B cell (primary cell): ENCODE measurements around the gene ZNF14. TPM values are rescaled to one million over a fixed set of nuclear protein-coding genes. Genes with fewer than 3 reads are reported as not detected.

Experiments used
- ATAC-seq: fragments of 200-7000 bp; cut with Tn5 transposase; one replicate; pipeline ENCODE4 v1.10.0; 2021; ENCODE audit warnings: low read depth, mild to moderate bottlenecking, moderate number of reproducible peaks, moderate library complexity
- CTCF ChIA-PET: fragments of 350-600 bp; sonication (Branson Sonifier 250); formaldehyde crosslinking; loops from one replicate; lab custom pipeline; 2021; ENCODE audit warnings: antibody characterized with exemption, inconsistent platforms; lab: Charles Lee
- POLR2A ChIA-PET: fragments of 350-600 bp; sonication (Branson Sonifier 250); formaldehyde crosslinking; loops from one replicate; lab custom pipeline; 2021; ENCODE audit warnings: antibody characterized with exemption; lab: Charles Lee
- DNase-seq: peaks from one replicate; pipeline ENCODE4 v3.0.0; 2013
- H2AFZ ChIP-seq: 2 replicates; pipeline ENCODE4 v1.6.1; 2012; ENCODE audit warnings: mild to moderate bottlenecking, low read depth, low read length; ENCODE audit not compliant: insufficient read depth, poor library complexity, severe bottlenecking
- H3K27ac ChIP-seq, 2 donors: 1 replicate in 1 of 2; 2 replicates in 1 of 2; pipeline ENCODE4 v1.5.1; 2012 to 2013; ENCODE audit warnings: low read length in 2 of 2, mild to moderate bottlenecking in 2 of 2, moderate library complexity in 1 of 2
- H3K27me3 ChIP-seq, 4 experiments: fragments of 200-600 bp in 1 of 4; sonication (generic) in 1 of 4; replicated peaks in 1 of 4; 1 replicate in 2 of 4; 2 replicates in 2 of 4; pipeline versions ENCODE4 v1.6.1 to v1.7.0; 2013 to 2016; ENCODE audit warnings: low read length in 3 of 4, mild to moderate bottlenecking in 2 of 4, mixed read lengths in 1 of 4, moderate library complexity in 1 of 4; ENCODE audit not compliant: insufficient read depth in 4 of 4, control insufficient read depth in 3 of 4; ENCODE audit errors: control extremely low read depth in 1 of 4
- H3K36me3 ChIP-seq, 2 experiments: replicated peaks in 1 of 2; 1 replicate in 1 of 2; 2 replicates in 1 of 2; pipeline versions ENCODE4 v1.6.1 to v1.7.1; 2013; ENCODE audit warnings: low read length in 1 of 2; ENCODE audit not compliant: insufficient read depth in 2 of 2, control insufficient read depth in 1 of 2; ENCODE audit errors: control extremely low read depth in 1 of 2, extremely low read depth in 1 of 2
- H3K4me1 ChIP-seq, 2 donors: fragments of 200-600 bp in 1 of 2; sonication (generic) in 1 of 2; 1 replicate in 1 of 2; 2 replicates in 1 of 2; pipeline versions ENCODE4 v1.5.1 to v1.6.1; 2013 to 2017; ENCODE audit warnings: low read length in 2 of 2; ENCODE audit not compliant: control insufficient read depth in 2 of 2, insufficient read depth in 2 of 2
- H3K4me2 ChIP-seq: replicated peaks from 2 replicates; pipeline ENCODE3; 2012; ENCODE audit warnings: mild to moderate bottlenecking, low read depth, low read length; ENCODE audit not compliant: poor library complexity, severe bottlenecking
- H3K4me3 ChIP-seq, 5 experiments: fragments of 200-600 bp in 1 of 5; sonication (generic) in 1 of 5; 1 replicate in 3 of 5; 2 replicates in 2 of 5; pipeline versions ENCODE4 v1.5.1 to v1.7.0; 2011 to 2016; ENCODE audit warnings: low read length in 4 of 5, mild to moderate bottlenecking in 4 of 5, low read depth in 2 of 5, control low read depth in 1 of 5, moderate library complexity in 1 of 5; ENCODE audit not compliant: insufficient read depth in 1 of 5; ENCODE audit errors: control extremely low read depth in 1 of 5, extremely low read depth in 1 of 5
- H3K79me2 ChIP-seq: fragments of 200-600 bp; sonication (generic); one replicate; pipeline ENCODE4 v1.6.0; 2016; ENCODE audit warnings: low read length; ENCODE audit not compliant: control insufficient read depth, insufficient read depth
- H3K9ac ChIP-seq: fragments of 200-600 bp; sonication (generic); 2 replicates; pipeline ENCODE4 v1.6.1; 2017; ENCODE audit warnings: mild to moderate bottlenecking, low read length, moderate library complexity
- H3K9me3 ChIP-seq, 3 donors: one replicate each; pipeline versions ENCODE4 v1.6.1 to v1.7.1; 2013; ENCODE audit warnings: low read length in 2 of 3; ENCODE audit not compliant: control insufficient read depth in 2 of 3, insufficient read depth in 1 of 3; ENCODE audit errors: control extremely low read depth in 1 of 3
- H4K20me1 ChIP-seq: 2 replicates; pipeline ENCODE4 v1.6.0; 2012; ENCODE audit warnings: mild to moderate bottlenecking, low read length; ENCODE audit not compliant: insufficient read depth, control insufficient read depth, poor library complexity, severe bottlenecking
- H3K27ac Mint-ChIP-seq: one replicate; pipeline ENCODE4 v1.8.0; 2021; ENCODE audit warnings: mixed read lengths
- H3K27me3 Mint-ChIP-seq: one replicate; pipeline ENCODE4 v1.8.0; 2021; ENCODE audit warnings: mixed read lengths
- H3K4me1 Mint-ChIP-seq: one replicate; pipeline ENCODE4 v1.8.0; 2021; ENCODE audit warnings: mixed read lengths
- H3K4me3 Mint-ChIP-seq: one replicate; pipeline ENCODE4 v1.8.0; 2021; ENCODE audit warnings: mixed read lengths
- H3K9me3 Mint-ChIP-seq: one replicate; pipeline ENCODE4 v1.8.0; 2022; ENCODE audit warnings: mixed read lengths; ENCODE audit not compliant: insufficient read depth
- EZH2 ChIP-seq: IDR thresholded peaks from 2 replicates; pipeline ENCODE4 v1.6.1; 2012; ENCODE audit warnings: borderline replicate concordance, low read depth, mild to moderate bottlenecking, moderate library complexity, low read length; ENCODE audit not compliant: insufficient read depth, poor library complexity, severe bottlenecking
- WGBS: methylation state at CpG from one replicate; pipeline ENCODE4 v1.1.5; 2013; ENCODE audit warnings: missing lambda C conversion rate; ENCODE audit not compliant: insufficient coverage; 5-methylcytosine and 5-hydroxymethylcytosine counted together
- intact Hi-C: fragments of 100-400 bp; cut with micrococcal nuclease; formaldehyde crosslinking; loops from one replicate; pipeline ENCODE4 v1.10.0; 2022
- polyA plus RNA-seq: library from polyadenylated mRNA; depleted of rRNA; stranded (reverse); fragments of >200 nt; gene quantifications from 2 replicates; pipeline ENCODE4 v1.2.3, GENCODE V29; 2012
- total RNA-seq, 2 donors: library from RNA; stranded (reverse); fragments of 120-200 nt in 1 of 2; gene quantifications; 1 replicate in 1 of 2; 2 replicates in 1 of 2; pipeline versions ENCODE4 v1.2.3 to v1.2.4, GENCODE V29; 2013 to 2022
- TF ChIP-seq, protein P1 (sequence below): fragments of 200-600 bp; IDR thresholded peaks from one replicate; pipeline ENCODE4 v1.8.0; 2022; ENCODE audit warnings: antibody characterized with exemption, mild to moderate bottlenecking

Gene ZNF14
- total and polyA plus RNA-seq, 2 donors (not counting 1 experiment from before 2014, with no cell fraction given), result 3.4 to 21.0 TPM

DNA sequence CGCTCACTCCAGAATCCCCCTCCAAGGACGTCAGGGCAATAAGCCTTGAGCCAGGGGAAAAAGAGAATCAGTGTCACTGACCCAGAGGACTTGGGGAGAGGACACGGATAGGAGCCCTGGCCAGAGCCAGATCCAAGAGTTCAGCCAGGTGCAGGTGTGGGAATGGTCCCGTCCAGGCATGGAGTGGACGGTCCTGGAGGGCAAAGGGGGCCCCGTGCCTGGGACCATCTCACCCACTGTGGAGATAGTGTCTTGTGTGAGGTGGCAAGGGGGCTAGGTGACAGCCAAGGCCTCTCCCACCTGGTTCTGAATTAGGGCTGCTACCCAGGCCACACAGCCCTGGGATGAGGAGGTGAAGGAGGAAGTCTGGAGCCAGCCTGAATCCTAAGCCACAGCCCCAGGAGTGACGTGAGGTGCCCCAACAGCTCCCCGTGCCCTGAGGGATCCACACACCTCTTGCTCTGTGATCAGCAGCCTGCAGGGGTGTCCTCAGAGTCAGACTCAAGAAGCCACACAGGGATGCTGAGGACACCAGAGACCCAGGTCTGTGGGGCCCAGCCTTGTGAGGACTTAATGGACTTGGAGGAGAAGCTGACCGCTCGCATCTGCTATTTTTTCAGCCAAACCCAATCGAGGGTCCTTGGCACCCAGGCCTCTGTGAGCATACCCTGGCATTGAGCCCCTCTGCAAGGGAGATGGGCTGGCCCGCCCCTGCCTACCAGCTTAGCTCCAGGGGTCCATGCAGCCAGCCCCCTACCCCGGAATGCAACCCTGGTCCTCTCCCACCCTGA, 16.4 kb upstream of the ZNF14 start:
- ChIA-PET POLR2A (no interaction called here), CTCF (no interaction called here)
- Histone ChIP-seq H3K79me2 (no peaks in the 10 kb centered on the region), H4K20me1 (no peaks in the 10 kb centered on the region), H3K4me2 (no peak overlapping the region), H3K27ac (no peak overlapping the region), H3K4me1 (peaks cover 0 to 3% of the 10 kb centered on the region in 2 donors), H3K9ac (no peak overlapping the region), H3K27me3 (no peaks in the 10 kb centered on the region), H3K36me3 (no peaks in the 10 kb centered on the region), H3K9me3 (peaks cover 0 to 30% (median 0%) of the 10 kb centered on the region in 3 donors), H3K4me3 (no peak overlapping the region), H2AFZ (no peak overlapping the region)
- Mint-ChIP-seq H3K4me3 (no peak overlapping the region), H3K27ac (no peak overlapping the region), H3K27me3 (no peaks in the 10 kb centered on the region), H3K4me1 (no peaks in the 10 kb centered on the region), H3K9me3 (peaks cover 4% of the 10 kb centered on the region)
- ATAC-seq (no peak), DNase-seq (no peak)
- 92% methylated on average over 13 of the region's 13 CpGs for WGBS
- intact Hi-C loops, result no loop called here
- TF ChIP-seq, protein P1, sequence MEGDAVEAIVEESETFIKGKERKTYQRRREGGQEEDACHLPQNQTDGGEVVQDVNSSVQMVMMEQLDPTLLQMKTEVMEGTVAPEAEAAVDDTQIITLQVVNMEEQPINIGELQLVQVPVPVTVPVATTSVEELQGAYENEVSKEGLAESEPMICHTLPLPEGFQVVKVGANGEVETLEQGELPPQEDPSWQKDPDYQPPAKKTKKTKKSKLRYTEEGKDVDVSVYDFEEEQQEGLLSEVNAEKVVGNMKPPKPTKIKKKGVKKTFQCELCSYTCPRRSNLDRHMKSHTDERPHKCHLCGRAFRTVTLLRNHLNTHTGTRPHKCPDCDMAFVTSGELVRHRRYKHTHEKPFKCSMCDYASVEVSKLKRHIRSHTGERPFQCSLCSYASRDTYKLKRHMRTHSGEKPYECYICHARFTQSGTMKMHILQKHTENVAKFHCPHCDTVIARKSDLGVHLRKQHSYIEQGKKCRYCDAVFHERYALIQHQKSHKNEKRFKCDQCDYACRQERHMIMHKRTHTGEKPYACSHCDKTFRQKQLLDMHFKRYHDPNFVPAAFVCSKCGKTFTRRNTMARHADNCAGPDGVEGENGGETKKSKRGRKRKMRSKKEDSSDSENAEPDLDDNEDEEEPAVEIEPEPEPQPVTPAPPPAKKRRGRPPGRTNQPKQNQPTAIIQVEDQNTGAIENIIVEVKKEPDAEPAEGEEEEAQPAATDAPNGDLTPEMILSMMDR, result no peak
- no peak for TF ChIP-seq EZH2

GRCh38 chr19:19748249-19748938, 15.5 kb upstream of the ZNF14 start:
- H3K4me1 ChIP-seq, result peaks cover 0 to 3% of the 10 kb centered on the region in 2 donors
- H4K20me1 ChIP-seq, result no peaks in the 10 kb centered on the region
- CTCF ChIA-PET, result no interaction called here
- no peak overlapping the region for H2AFZ ChIP-seq
- H3K36me3 ChIP-seq, result no peaks in the 10 kb centered on the region
- intact Hi-C loops, result no loop called here
- H3K4me3 Mint-ChIP-seq, result no peak overlapping the region
- no peak overlapping the region for H3K27ac Mint-ChIP-seq
- TF ChIP-seq, protein P1, result no peak
- TF ChIP-seq EZH2, result no peak
- no peaks in the 10 kb centered on the region for H3K4me1 Mint-ChIP-seq
- no peak overlapping the region for H3K9ac ChIP-seq
- H3K4me2 ChIP-seq, result no peak overlapping the region
- DNase-seq (no peak), ATAC-seq (no peak)
- WGBS, result 92% methylated on average over 7 of the region's 9 CpGs
- H3K27ac ChIP-seq, result no peak overlapping the region
- no peaks in the 10 kb centered on the region for H3K27me3 Mint-ChIP-seq
- no peaks in the 10 kb centered on the region for H3K79me2 ChIP-seq
- H3K4me3 ChIP-seq, result no peak overlapping the region
- peaks cover 0 to 21% (median 0%) of the 10 kb centered on the region in 3 donors for H3K9me3 ChIP-seq
- POLR2A ChIA-PET, result no interaction called here
- H3K27me3 ChIP-seq, result no peaks in the 10 kb centered on the region
- peaks cover 4% of the 10 kb centered on the region for H3K9me3 Mint-ChIP-seq
